ENCODE data around the gene SDE2. TPM values are rescaled to one million over a fixed set of nuclear protein-coding genes. Genes with fewer than 3 reads are reported as not detected.
"Not testable (repeated sequence)": the region's sequence is repeated elsewhere in the genome, so short reads cannot be mapped to it uniquely, and the experiment has no call there.

SDE2 gene
- total RNA-seq, 1 donor from 2014 or later: 35.7 TPM

DNA sequence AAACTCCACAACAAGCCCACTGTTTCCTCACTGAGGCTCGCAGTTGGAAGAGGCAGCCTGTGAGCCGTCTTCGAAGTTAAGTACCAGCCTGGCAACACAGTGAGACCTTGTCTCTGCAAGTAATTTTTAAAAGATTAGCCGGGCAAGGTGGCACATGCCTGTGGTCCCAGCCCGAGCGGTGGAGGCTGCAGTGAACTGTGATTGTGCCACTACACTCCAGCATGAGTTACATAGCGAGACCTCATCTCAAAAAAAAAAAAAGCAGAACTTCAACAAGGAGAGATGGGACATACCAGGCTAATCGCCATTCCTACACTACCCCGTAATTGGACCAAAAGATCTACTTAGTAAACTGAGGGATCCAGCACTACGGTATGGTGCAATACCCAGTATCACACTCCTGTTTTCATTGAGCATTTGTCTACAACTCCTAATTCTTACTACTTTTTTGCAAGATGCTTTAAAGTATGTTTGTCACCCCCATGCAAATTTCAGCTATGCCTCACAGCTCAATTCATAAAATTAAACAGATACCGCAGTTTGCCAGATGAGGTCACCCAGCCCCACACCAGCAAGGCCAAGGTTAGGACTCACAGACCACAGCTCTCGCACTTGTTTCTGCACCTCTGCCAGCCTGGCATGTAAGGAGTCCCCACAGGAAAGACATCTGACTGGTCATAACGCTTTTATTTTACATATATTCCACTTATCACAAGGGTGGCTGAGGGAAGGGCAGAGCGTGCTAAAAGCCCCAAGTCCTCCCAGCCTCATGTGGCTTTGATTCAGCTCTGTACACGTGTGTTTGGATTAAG lies 21.0 kb downstream of the SDE2 start:
- DNase-seq (ENCODE audit: low read depth in 2 of 2): no peak

- DNase-seq (ENCODE audit: low read depth in 2 of 2): not testable (repeated sequence)
These were observed 24.0 kb downstream of the SDE2 start for GRCh38 chr1:225975146-225975545.

DNA sequence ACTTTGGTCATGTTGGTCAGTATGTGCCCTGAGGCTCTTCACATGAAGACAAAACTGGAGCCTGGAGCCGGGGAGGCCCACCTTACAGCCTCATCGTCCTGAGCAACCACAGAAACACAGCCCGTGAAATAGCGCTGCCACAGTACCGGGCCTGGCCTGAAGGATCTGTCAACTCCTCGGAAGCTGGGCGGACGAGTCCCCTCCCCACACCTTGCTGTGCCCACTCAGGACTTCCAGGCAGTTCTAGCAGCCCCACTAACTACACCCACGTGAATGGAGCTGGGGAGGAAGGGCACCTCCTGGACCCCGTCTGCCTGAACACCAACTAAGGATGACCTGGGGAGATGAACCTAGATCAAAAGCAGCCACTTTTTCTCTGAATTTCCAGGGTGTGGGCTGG lies 24.7 kb downstream of the SDE2 start:
- DNase-seq (ENCODE audit: low read depth in 2 of 2): no peak

DNA sequence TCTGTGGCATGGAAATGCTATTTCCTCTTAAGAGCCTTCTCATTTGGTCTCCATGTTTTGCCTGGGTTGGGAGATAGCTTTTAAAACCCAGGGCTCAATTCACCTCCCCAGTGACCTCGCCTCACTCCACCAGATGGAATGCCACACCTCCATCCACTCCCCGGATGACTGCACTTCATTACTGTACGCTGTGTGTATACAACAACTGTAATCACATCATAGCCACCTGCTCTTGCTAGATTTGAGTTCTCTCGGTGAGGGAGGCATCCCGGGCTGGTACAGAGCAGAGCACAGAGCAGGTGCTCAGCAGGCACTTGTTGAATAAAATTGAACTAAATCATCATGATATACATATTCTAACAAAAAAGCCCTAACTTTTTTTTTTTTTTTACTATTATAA lies 26.0 kb downstream of the SDE2 start:
- no peak for DNase-seq (ENCODE audit: low read depth in 2 of 2)

- DNase-seq (ENCODE audit: low read depth in 2 of 2): no peak
These were observed 26.6 kb downstream of the SDE2 start for GRCh38 chr1:225972344-225973152.

- not testable (repeated sequence) for DNase-seq (ENCODE audit: low read depth in 2 of 2)
These were observed 28.5 kb downstream of the SDE2 start for GRCh38 chr1:225970592-225971157.

DNA sequence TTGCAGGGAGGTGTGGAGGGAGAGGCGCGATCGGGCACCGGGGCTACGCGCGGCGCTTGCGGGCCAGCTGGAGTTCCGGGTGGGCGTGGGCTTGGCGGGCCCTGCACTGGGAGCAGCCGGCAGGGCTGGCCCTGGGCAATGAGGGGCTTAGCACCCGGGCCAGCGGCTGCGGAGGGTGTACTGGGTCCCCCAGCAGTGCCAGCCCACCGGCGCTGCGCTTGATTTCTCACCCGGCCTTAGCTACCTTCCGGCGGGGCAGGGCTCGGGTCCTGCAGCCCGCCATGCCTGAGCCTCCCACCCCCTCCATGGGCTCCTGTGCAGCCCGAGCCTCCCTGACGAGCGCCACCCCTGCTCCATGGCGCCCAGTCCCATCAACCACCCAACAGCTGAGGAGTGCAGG lies 29.4 kb downstream of the SDE2 start:
- DNase-seq (ENCODE audit: low read depth in 2 of 2): not testable (repeated sequence)

DNA sequence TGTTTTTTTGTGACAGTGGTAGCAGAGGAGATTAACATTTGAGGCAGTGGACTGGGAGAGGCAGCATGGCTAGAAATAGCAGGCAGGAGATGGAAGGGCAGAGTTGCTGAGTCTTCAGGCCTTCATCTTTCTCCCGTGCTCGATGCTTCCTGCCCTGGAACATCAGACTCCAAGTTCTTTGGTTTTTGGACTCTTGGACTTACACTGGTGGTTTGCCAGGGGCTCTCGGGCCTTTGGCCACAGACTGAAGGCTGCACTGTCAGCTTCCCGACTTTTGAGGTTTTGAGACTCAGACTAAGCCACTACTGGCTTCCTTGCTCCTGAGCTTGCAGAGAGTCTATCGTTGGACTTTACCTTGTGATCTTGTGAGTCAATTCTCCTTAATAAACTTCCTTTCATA lies 33.9 kb downstream of the SDE2 start:
- DNase-seq (ENCODE audit: low read depth in 2 of 2): no peak

GRCh38 chr1:225963735-225964530 lies 35.2 kb downstream of the SDE2 start:
- peak in 1 of 2 donors; percentile 17 for DNase-seq (ENCODE audit: low read depth in 2 of 2)

GRCh38 chr1:225962440-225962975 lies 36.6 kb downstream of the SDE2 start:
- DNase-seq (ENCODE audit: low read depth in 2 of 2): peak; percentile 23 to 44

DNA sequence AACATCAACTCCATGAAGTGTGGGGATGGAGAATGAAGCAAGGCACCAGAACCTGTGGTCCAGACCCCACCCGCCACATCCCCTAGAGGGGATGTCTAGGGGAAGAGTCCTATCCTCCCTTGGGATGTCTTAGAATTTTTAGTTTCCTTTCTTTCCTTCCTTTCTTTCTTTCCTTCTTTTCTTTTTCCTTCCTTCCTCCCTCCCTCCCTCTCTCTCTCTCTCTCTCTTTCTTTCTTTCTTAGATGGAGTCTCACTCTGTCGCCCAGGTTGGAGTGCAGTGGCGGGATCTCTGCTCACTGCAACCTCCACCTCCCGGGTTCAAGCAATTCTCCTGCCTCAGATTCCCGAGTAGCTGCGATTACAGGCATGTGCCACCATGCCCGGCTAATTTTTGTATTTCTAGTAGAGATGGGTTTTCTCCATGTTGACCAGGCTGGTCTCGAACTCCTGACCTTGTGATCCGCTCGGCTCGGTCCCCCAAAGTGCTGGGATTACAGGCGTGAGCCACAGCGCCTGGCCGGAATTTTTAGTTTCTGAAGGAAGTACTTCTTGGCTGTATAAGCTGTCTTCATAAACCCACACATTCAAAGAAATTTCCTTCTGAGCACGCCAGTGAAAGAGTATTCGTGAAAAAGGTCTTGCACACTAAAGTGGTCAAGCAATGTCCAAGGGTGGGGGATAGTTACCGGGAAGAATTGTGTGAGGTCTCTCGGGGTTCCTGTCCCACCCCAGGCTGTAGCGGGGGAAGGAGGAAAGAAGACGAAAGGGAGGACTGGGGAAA lies 37.3 kb downstream of the SDE2 start:
- DNase-seq (ENCODE audit: low read depth in 2 of 2): no peak

DNA sequence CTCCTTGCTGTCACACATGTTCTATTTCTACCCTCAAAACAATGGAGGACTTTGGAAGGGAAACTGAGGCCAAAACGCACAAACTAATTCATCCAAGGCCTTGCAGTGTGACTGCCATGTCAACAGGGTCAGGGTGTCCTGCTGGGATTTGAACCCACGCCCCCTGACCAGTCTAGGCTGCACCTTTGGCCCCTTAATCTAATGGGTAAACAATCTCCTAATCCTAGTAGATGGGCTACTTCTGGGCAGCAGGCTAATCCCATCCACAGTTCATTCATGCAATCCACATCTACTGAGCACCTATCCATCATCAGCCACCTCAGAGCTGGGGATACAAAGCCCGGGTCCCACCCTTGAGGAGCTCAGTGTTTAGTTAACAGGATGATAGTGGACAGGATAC lies 41.1 kb downstream of the SDE2 start:
- no peak for DNase-seq (ENCODE audit: low read depth in 2 of 2)

GRCh38 chr1:225954753-225955152 lies 44.4 kb downstream of the SDE2 start:
- no peak for DNase-seq (ENCODE audit: low read depth in 2 of 2)

DNA sequence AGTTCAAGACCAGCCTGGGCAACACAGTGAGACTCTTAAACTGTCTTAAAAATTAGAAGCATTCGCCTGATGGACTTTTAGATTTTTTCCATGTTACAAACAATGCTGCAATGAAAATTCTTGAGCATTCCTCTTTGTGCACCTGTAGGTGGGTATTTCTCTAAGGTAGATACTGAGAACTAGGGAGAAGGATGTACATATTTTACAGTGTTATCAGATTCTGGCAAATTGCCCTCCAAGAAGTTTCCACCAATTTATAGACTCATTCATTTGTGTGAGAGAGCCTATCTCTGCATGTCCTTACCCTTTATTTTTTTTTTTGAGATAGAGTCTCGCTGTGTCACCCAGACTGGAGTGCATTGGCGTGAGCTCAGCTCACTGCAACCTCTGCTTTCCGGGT lies 45.8 kb downstream of the SDE2 start:
- no peak for DNase-seq (ENCODE audit: low read depth in 2 of 2)

DNA sequence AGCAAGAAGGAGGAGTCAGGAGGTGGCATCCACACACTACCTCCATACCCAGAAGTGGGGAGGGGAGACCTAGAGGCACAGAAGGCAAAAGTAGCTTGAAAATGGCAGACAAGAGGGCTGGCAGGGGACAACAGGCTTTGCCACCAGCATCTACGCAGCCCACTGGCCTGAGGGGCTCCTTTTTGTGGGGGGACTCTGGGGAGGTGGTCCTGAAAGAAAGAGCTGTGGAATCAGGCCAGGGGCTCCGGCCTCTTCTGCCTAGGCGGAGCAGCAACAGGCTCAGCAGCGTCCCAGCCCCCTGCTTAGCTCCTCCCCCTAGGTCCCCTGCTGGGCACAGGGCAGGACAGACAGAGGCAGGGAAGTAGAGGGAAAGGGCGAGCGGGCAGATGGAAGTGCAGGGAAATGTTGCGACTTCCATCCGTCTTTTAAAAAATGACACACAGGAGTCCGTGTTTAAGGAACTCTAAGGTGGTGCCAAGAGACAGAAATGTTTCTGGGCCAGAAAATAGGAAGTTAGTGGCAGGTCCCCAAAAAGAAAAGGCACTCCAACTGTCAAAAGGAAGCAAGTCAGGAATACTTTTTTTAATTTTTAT lies 48.1 kb downstream of the SDE2 start:
- no peak for DNase-seq (ENCODE audit: low read depth in 2 of 2)

GRCh38 chr1:225949041-225949440 lies 50.1 kb downstream of the SDE2 start:
- no peak for DNase-seq (ENCODE audit: low read depth in 2 of 2)

- no peak for DNase-seq (ENCODE audit: low read depth in 2 of 2)
These were observed 52.3 kb downstream of the SDE2 start for GRCh38 chr1:225946803-225947202.

DNA sequence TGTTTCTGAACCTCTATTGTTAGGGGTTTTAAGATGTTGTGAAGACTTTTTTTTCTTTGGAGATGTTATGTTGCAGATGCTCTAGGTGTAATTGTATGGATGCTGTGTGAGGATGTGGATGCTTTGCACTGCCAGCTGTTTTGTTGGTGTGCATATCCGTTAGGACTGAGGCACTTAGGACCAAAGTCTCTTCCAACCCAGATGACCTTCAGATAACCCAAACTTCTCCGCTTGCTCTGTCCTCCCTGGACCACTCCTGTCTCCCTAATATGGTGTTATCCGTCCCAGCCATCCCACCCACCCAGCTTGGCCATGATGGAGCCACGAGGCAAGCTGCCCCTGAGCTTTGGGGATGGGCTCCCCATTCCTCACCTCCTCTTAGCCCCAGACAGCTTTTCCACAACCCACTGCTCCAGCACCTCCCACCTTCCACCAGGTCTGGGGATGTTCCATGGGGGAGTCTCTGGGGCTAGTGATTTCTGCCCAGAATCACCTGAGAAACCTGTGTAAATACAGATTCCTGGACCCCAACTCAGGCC lies 53.0 kb downstream of the SDE2 start:
- no peak for DNase-seq (ENCODE audit: low read depth in 2 of 2)

- no peak for DNase-seq (ENCODE audit: low read depth in 2 of 2)
These were observed 53.6 kb downstream of the SDE2 start for GRCh38 chr1:225945564-225945963.

- no peak for DNase-seq (ENCODE audit: low read depth in 2 of 2)
These were observed 54.2 kb downstream of the SDE2 start for GRCh38 chr1:225944951-225945350.

Measured in lung microvascular endothelial cell (primary cell).